Measurements from ENCODE around the gene LRIT1.

LRIT1 gene

DNA sequence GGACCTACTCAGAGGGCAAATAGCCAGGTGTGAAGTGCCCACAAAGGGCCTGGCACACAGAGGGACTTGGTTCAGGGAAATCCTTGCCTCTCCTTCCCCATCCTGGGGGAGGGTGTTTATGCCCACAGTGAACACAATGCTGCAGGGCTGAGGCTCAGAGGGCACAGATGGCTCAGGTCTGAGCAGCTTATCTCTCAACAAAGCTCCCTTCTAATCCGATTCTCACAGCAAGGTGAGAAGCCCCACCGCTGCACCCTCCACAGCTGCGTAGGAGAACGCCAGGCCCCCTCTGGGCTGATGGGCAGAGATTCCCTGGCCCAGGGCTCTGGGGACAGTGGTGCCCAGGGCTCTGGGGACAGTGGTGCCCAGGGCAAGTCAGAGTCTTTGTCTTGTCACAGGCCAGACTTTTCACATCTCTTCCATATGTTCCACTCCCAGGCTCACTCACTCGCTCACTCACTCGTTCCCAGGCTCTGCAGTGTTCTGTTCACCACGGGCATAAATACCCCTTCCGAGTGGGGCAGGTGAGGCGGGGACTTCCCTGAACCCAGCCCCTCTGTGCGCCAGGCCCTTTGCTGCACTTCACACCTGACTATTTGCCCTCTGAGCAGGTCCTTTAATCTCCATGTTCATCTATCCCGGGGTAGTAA, 55.7 kb downstream of the LRIT1 start:
- DNase-seq, result no peak

DNA sequence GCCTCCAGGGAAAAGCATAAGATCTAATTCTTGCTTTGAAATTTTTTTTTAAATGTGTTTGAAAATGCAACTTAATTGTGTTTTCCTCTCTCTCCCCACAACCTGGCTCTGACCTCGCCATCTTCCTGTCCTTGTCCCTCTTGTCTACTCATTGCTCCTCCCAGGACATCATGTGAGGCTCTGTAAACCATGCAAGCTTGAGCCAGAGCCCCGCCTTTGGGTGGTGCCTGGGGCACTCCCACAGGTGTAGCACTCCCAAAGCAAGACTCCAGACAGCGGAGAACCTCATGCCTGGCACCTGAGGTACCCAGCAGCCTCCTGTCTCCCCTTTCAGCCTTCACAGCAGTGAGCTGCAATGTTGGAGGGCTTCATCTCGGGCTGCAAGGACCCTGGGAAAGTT, 56.8 kb downstream of the LRIT1 start:
- DNase-seq, result peak; percentile 11

DNA sequence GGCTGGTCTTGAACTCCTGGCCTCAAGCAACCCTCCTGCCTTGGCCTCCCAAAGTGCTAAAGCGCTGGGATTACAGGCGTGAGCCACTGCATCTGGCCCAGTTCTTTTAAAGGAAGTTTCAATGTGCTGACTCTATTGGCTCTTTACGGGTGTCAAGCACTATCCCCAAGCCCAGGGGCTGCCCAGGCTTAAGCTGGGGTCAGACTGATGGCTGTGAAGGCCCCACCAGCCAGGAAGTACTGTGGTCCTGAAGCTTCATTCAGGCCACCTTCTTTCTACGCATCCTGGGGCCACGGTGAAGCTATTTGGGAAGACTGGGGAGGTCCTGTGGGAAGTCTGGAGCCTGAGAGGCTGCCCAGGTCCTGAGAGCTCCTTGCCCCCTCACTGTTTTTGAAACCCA, 59.7 kb downstream of the LRIT1 start:
- no peak for DNase-seq
